ENCODE measurements around the gene NUTM2D. TPM values are rescaled to one million over a fixed set of nuclear protein-coding genes. Genes with fewer than 3 reads are reported as not detected.
A peak's percentile ranks its signal among the peaks of the same experiment; 100 is the strongest.
"Not testable (repeated sequence)": the region's sequence is repeated elsewhere in the genome, so short reads cannot be mapped to it uniquely, and the experiment has no call there.

NUTM2D gene
- total and polyA plus RNA-seq, 9 of the 15 experiments (the other 6 are each of a cell fraction or from before 2014, with no cell fraction given), result 0.01 to 8.6 (median 5.3) TPM

DNA sequence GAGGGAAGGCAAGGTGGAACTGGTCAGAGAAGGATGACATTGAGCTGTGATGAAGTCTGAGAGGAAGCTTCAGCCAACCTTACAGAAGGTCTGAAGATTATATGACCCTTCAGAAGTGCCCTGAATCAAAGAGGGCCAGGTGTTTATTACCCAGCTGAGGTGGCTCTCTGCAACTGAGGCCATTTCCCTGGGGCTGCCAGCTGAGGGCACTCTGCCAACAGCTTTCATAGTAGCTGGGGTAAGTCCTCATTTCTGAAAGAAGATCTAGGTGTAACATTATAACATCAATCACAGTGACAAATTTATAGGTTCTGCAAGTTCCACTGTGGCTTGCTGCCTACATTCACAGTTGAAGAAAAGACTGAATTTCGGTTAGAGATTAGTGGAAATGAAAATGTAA lies 46.0 kb upstream of the NUTM2D start:
- ATAC-seq (peak; percentile 42), FAIRE-seq (peak; percentile 54)
- H2AFZ ChIP-seq (ENCODE audit: low read depth, low read length); intact Hi-C loops (cut with micrococcal nuclease); H3K79me2 ChIP-seq (ENCODE audit: control insufficient read depth, insufficient read depth, low read length); H3K27ac ChIP-seq (ENCODE audit: extremely low read depth, low read depth, low read length); H3K9ac ChIP-seq (ENCODE audit: insufficient read depth in 1 of 2, low read depth in 2 of 2, low read length in 2 of 2); CTCF ChIA-PET (ENCODE audit: low intra/inter-chr PET ratio); H3K9me3 ChIP-seq (replicated peaks; ENCODE audit: control insufficient read depth, insufficient read depth, low read depth, low read length); in situ Hi-C loops (cut with MboI); POLR2A ChIA-PET; H3K4me2 ChIP-seq (ENCODE audit: insufficient read depth, low read length); H3K4me1 ChIP-seq (replicated peaks in 1 of 2; ENCODE audit: control insufficient read depth in 2 of 2, insufficient read depth in 2 of 2, low read length in 2 of 2); DNase-seq (ENCODE audit: extremely low read depth in 1 of 4, low spot score in 3 of 4); H4K20me1 ChIP-seq (replicated peaks; ENCODE audit: control insufficient read depth, insufficient read depth, low read length); H3K36me3 ChIP-seq (ENCODE audit: control insufficient read depth, insufficient read depth, low read length); H3K27me3 ChIP-seq (ENCODE audit: control insufficient read depth in 2 of 2, insufficient read depth in 2 of 2, low read length in 2 of 2); BruUV-seq (replicated peaks); H3K9me1 ChIP-seq (ENCODE audit: control insufficient read depth, insufficient read depth, low read length); H3K4me3 ChIP-seq: not testable (repeated sequence)
- 43% methylated on average over 1 of the region's 1 CpG for WGBS (ENCODE audit: insufficient coverage, low coverage, missing lambda C conversion rate)

DNA sequence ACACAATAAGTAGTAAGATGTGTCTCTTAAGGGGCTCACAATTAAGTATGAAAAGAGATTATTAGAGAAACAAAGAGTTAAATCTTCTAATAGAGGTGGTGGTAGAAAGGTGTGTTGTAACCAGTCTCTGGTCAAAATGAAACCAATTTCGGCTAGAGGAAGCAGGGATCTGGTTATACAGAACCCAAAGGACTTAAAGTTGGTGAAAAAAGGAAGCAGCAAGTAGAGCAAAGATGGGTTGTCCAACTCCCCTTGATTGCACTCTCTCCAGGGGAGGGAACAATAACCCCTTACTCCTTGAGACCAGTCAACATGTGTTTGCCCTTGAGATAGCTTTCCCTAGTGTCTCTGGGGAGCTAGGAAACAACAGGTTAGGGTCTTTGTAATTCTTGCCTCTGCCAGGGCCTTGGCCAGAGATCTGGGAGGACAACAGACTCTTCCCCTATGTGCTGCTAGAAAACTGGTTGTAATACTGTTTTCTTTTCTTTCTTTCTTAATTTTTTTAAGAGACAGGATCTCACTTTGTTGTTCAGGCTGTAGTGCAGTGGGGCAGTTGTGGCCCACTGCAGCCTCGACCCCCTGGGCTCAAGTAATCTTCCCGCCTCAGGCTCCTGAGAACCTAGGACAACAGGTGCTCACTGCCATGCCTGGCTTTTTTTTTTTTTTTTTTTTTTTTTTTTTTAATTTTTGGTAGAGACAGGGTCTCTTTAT lies 43.7 kb upstream of the NUTM2D start:
- BruUV-seq (replicated peaks); H3K9me3 ChIP-seq (replicated peaks; ENCODE audit: control insufficient read depth, insufficient read depth, low read depth, low read length); H3K36me3 ChIP-seq (ENCODE audit: control insufficient read depth, insufficient read depth, low read length); H3K9ac ChIP-seq (ENCODE audit: insufficient read depth in 1 of 2, low read depth in 2 of 2, low read length in 2 of 2); in situ Hi-C loops (cut with MboI); H3K4me3 ChIP-seq; FAIRE-seq; CTCF ChIA-PET (ENCODE audit: low intra/inter-chr PET ratio); H3K4me2 ChIP-seq (ENCODE audit: insufficient read depth, low read length); DNase-seq (ENCODE audit: extremely low read depth in 1 of 4, low spot score in 3 of 4); H3K27ac ChIP-seq (ENCODE audit: extremely low read depth, low read depth, low read length); H3K27me3 ChIP-seq (ENCODE audit: control insufficient read depth in 2 of 2, insufficient read depth in 2 of 2, low read length in 2 of 2); H4K20me1 ChIP-seq (replicated peaks; ENCODE audit: control insufficient read depth, insufficient read depth, low read length); H3K79me2 ChIP-seq (ENCODE audit: control insufficient read depth, insufficient read depth, low read length); H3K4me1 ChIP-seq (replicated peaks in 1 of 2; ENCODE audit: control insufficient read depth in 2 of 2, insufficient read depth in 2 of 2, low read length in 2 of 2); POLR2A ChIA-PET; H2AFZ ChIP-seq (ENCODE audit: low read depth, low read length); H3K9me1 ChIP-seq (ENCODE audit: control insufficient read depth, insufficient read depth, low read length); intact Hi-C loops (cut with micrococcal nuclease): not testable (repeated sequence)
- peak; percentile 39 for ATAC-seq
- WGBS (ENCODE audit: insufficient coverage, low coverage, missing lambda C conversion rate), result 0% methylated on average over 1 of the region's 3 CpGs

GRCh38 chr10:87314360-87314973 lies 43.1 kb upstream of the NUTM2D start:
- H3K27me3 ChIP-seq (ENCODE audit: control insufficient read depth in 2 of 2, insufficient read depth in 2 of 2, low read length in 2 of 2); H3K9ac ChIP-seq (ENCODE audit: insufficient read depth in 1 of 2, low read depth in 2 of 2, low read length in 2 of 2); H3K4me1 ChIP-seq (replicated peaks in 1 of 2; ENCODE audit: control insufficient read depth in 2 of 2, insufficient read depth in 2 of 2, low read length in 2 of 2); H3K9me3 ChIP-seq (replicated peaks; ENCODE audit: control insufficient read depth, insufficient read depth, low read depth, low read length); BruUV-seq (replicated peaks); H4K20me1 ChIP-seq (replicated peaks; ENCODE audit: control insufficient read depth, insufficient read depth, low read length); H3K36me3 ChIP-seq (ENCODE audit: control insufficient read depth, insufficient read depth, low read length); H3K4me3 ChIP-seq; H3K79me2 ChIP-seq (ENCODE audit: control insufficient read depth, insufficient read depth, low read length); DNase-seq (ENCODE audit: extremely low read depth in 1 of 4, low spot score in 3 of 4); in situ Hi-C loops (cut with MboI); H3K27ac ChIP-seq (ENCODE audit: extremely low read depth, low read depth, low read length); H3K4me2 ChIP-seq (ENCODE audit: insufficient read depth, low read length); intact Hi-C loops (cut with micrococcal nuclease); POLR2A ChIA-PET; H2AFZ ChIP-seq (ENCODE audit: low read depth, low read length); H3K9me1 ChIP-seq (ENCODE audit: control insufficient read depth, insufficient read depth, low read length); CTCF ChIA-PET (ENCODE audit: low intra/inter-chr PET ratio); FAIRE-seq: not testable (repeated sequence)
- peak; percentile 24 for ATAC-seq
- no CpG with 5 or more reads among the region's 4 CpGs for WGBS (ENCODE audit: insufficient coverage, low coverage, missing lambda C conversion rate)
